HEK293 (cell line): Measurements from ENCODE around the gene APBB2.

ENCODE experiments used
- GLI2 ChIP-seq: fragments of 450-650 bp; formaldehyde crosslinking; IDR thresholded peaks from 2 replicates; pipeline ENCODE4; 2017; ENCODE audit warnings: missing biosample characterization, missing genetic modification characterization, low read depth, borderline replicate concordance
- PBX3 ChIP-seq: sonication (generic); formaldehyde crosslinking; IDR thresholded peaks from 2 replicates; pipeline ENCODE4 v1.8.1; 2022; ENCODE audit warnings: mild to moderate bottlenecking, moderate library complexity, missing genetic modification reagents
- ZNF37A ChIP-seq: fragments of 450-650 bp; IDR thresholded peaks from 2 replicates; pipeline ENCODE4 v1.5.1; 2018; ENCODE audit warnings: missing biosample characterization, missing genetic modification characterization
- ZNF423 ChIP-seq: fragments of 450-650 bp; formaldehyde crosslinking; IDR thresholded peaks from 2 replicates; pipeline ENCODE4 v1.5.1; 2016; ENCODE audit warnings: missing biosample characterization, missing genetic modification characterization
- ZNF560 ChIP-seq: fragments of 450-650 bp; formaldehyde crosslinking; IDR thresholded peaks from 2 replicates; pipeline ENCODE4 v1.5.1; 2017; ENCODE audit warnings: missing biosample characterization, missing genetic modification characterization, borderline replicate concordance
- TF ChIP-seq, protein P1 (sequence below): fragments of 450-650 bp; formaldehyde crosslinking; IDR thresholded peaks from 2 replicates; pipeline ENCODE4 v1.5.1; 2016; ENCODE audit warnings: missing biosample characterization, missing genetic modification characterization

- TF ChIP-seq, protein P1, sequence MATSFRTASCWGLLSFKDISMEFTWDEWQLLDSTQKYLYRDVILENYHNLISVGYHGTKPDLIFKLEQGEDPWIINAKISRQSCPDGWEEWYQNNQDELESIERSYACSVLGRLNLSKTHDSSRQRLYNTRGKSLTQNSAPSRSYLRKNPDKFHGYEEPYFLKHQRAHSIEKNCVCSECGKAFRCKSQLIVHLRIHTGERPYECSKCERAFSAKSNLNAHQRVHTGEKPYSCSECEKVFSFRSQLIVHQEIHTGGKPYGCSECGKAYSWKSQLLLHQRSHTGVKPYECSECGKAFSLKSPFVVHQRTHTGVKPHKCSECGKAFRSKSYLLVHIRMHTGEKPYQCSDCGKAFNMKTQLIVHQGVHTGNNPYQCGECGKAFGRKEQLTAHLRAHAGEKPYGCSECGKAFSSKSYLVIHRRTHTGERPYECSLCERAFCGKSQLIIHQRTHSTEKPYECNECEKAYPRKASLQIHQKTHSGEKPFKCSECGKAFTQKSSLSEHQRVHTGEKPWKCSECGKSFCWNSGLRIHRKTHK = no peak
- TF ChIP-seq PBX3 = no peak
- TF ChIP-seq ZNF560 (tag by site-specific recombination) = no peak
- TF ChIP-seq ZNF37A (tag by site-specific recombination) = no peak
- no peak for TF ChIP-seq GLI2
- TF ChIP-seq ZNF423 (tag by site-specific recombination) = no peak
Observed at GRCh38 chr4:41057467-41057866, 156.9 kb downstream of the APBB2 start.
